Adrenal gland (tissue), 12 donors: ENCODE data around the gene SLC7A6OS. TPM values are rescaled to one million over a fixed set of nuclear protein-coding genes. Genes with fewer than 3 reads are reported as not detected.

Experiments
- DNase-seq, 7 donors: peaks; one replicate each; pipeline ENCODE4 v3.0.0-alpha.2; 2019 to 2020
- H3K27ac ChIP-seq, 5 donors: fragments of 200-600 bp; sonication (generic) in 4 of 5; 1 replicate in 3 of 5; 2 replicates in 2 of 5; pipeline versions ENCODE4 v1.5.1 to v1.8.0; 2016 to 2020; ENCODE audit warnings: mild to moderate bottlenecking in 1 of 5
- H3K27me3 ChIP-seq: fragments of 200-600 bp; 2 replicates; pipeline ENCODE4 v1.8.0; 2021
- H3K36me3 ChIP-seq, 2 donors: fragments of 200-600 bp; replicated peaks in 1 of 2; 1 replicate in 1 of 2; 2 replicates in 1 of 2; pipeline versions ENCODE4 v1.5.1 to v1.8.0; 2018 to 2022
- H3K4me1 ChIP-seq, 2 donors: fragments of 200-600 bp; replicated peaks in 1 of 2; 1 replicate in 1 of 2; 2 replicates in 1 of 2; pipeline versions ENCODE4 v1.5.1 to v1.8.0; 2018 to 2021
- H3K4me3 ChIP-seq, 4 donors: fragments of 200-600 bp; sonication (generic) in 3 of 4; one replicate each; pipeline ENCODE4 v1.5.1; 2016 to 2018
- H3K9me3 ChIP-seq, 3 donors: fragments of 200-600 bp; sonication (generic) in 1 of 3; replicated peaks in 1 of 3; 1 replicate in 2 of 3; 2 replicates in 1 of 3; pipeline versions ENCODE4 v1.5.1 to v1.8.0; 2016 to 2021
- POLR2A ChIP-seq, 2 donors: fragments of 450-650 bp; IDR thresholded peaks; one replicate each; pipeline ENCODE4 v1.6.1; 2017; ENCODE audit warnings: antibody characterized with exemption in 2 of 2, mild to moderate bottlenecking in 2 of 2, moderate library complexity in 1 of 2
- WGBS, 4 donors: extraction: QIAGEN DNeasy Blood & Tissue Kit in 2 of 4; methylation state at CpG; one replicate each; pipeline versions ENCODE4 v1.1.5 to v1.1.7; 2013 to 2017; 5-methylcytosine and 5-hydroxymethylcytosine counted together
- intact Hi-C, 2 donors: fragments of 100-400 bp; cut with DNase I; formaldehyde crosslinking; loops; one replicate each; pipeline versions ENCODE4 v1.14.1 to v1.15.0; 2022 to 2023
- polyA plus RNA-seq, 3 donors: library from polyadenylated mRNA; stranded (reverse); fragments of 200-250 nt in 2 of 3; fragments of 350-450 nt in 1 of 3; fragmentation: Illumina TruSeq in 1 of 3; extraction: RNeasy Lipid Tissue Mini Kit (QIAGEN cat#74804) in 1 of 3; gene quantifications; one replicate each; pipeline ENCODE4 v1.2.3, GENCODE V29; 2013 to 2014
- total RNA-seq, 9 donors: library from RNA; depleted of rRNA in 4 of 9; stranded (reverse); fragments of >200 nt in 4 of 9; fragments of 120-200 nt in 1 of 9; fragmentation: NEBNext Ultra II Directional in 1 of 9; extraction: Animal tissue kit (Norgen Biotek cat#: 25700) in 1 of 9; gene quantifications; one replicate each; pipeline versions ENCODE4 v1.1.0 to v1.2.4, GENCODE V29; 2013 to 2023
- TF ChIP-seq, protein P1 (sequence below), 6 experiments: fragments of 450-650 bp in 4 of 6; fragments of 200-600 bp in 2 of 6; sonication (generic) in 1 of 6; IDR thresholded peaks; 1 replicate in 5 of 6; 2 replicates in 1 of 6; pipeline versions ENCODE4 v1.5.1 to v1.8.0; 2016 to 2021; ENCODE audit warnings: antibody characterized with exemption in 6 of 6, mild to moderate bottlenecking in 2 of 6, moderate library complexity in 1 of 6
- donor health status: healthy with polysubstance abuse.
- donor health status: Bipolar disorder and iron deficiency.
- donor health status: DM: yes; HTN: yes; CAD: no.
- donor health status: DM: no; HTN: no; CAD: no.
- donor health status: DM: no; HTN: no; CAD: no.
- donor health status: DM: yes; HTN: yes; CAD: no.

SLC7A6OS gene
- total and polyA plus RNA-seq, 12 donors: 5.7 to 18.6 (median 13.8) TPM

- intact Hi-C loops: no loop called here
- Histone ChIP-seq H3K4me3 (no peak overlapping the region), H3K27ac (no peak overlapping the region), H3K36me3 (peaks cover 0 to 45% of the 10 kb centered on the region in 2 donors), H3K4me1 (peaks cover 2 to 4% of the 10 kb centered on the region in 2 donors), H3K9me3 (no peaks in the 10 kb centered on the region), H3K27me3 (no peaks in the 10 kb centered on the region)
- no peak for DNase-seq
- TF ChIP-seq, protein P1, sequence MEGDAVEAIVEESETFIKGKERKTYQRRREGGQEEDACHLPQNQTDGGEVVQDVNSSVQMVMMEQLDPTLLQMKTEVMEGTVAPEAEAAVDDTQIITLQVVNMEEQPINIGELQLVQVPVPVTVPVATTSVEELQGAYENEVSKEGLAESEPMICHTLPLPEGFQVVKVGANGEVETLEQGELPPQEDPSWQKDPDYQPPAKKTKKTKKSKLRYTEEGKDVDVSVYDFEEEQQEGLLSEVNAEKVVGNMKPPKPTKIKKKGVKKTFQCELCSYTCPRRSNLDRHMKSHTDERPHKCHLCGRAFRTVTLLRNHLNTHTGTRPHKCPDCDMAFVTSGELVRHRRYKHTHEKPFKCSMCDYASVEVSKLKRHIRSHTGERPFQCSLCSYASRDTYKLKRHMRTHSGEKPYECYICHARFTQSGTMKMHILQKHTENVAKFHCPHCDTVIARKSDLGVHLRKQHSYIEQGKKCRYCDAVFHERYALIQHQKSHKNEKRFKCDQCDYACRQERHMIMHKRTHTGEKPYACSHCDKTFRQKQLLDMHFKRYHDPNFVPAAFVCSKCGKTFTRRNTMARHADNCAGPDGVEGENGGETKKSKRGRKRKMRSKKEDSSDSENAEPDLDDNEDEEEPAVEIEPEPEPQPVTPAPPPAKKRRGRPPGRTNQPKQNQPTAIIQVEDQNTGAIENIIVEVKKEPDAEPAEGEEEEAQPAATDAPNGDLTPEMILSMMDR (IDR thresholded peaks at IDR 0.05): no peak
- TF ChIP-seq POLR2A (IDR thresholded peaks at IDR 0.05): no peak
- whole genome bisulfite sequencing, 4 donors: 82 to 91% (median 88%) methylated on average over 6 of the region's 6 CpGs
Observed at GRCh38 chr16:68319185-68319908, 8.6 kb upstream of the SLC7A6OS start.

DNA sequence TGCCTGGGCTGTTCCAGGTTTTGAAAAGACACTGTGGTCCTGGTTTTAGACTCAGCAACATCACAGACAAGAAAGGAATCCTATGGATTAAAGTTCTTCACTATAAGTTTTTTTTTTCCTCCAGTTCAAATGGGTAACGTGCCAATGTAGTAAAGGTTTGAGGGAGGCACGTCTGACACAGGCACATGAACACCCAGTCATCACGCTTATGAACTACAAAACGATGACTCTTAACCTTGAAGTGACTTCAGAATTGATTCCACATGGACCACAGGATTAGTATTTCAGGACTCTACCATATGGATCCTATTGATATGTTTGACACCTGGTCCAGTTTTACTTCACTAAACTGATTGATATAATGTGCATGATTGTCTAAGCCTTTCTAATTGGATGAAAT, 2.4 kb upstream of the SLC7A6OS start:
- no peaks in the 10 kb centered on the region for H3K27me3 ChIP-seq
- intact Hi-C loops: loop anchor here in 1 of 2 donors (5.0 kb wide), 1 partner anchor 51 kb away; the partner anchor contains the start of gene SLC7A6
- H3K4me3 ChIP-seq: no peak overlapping the region
- no peak for TF ChIP-seq POLR2A (IDR thresholded peaks at IDR 0.05)
- TF ChIP-seq, protein P1 (IDR thresholded peaks at IDR 0.05): no peak
- peaks cover 0 to 38% of the 10 kb centered on the region in 2 donors for H3K36me3 ChIP-seq
- H3K27ac ChIP-seq: no peak overlapping the region
- DNase-seq: no peak
- 61 to 65% (median 63%) methylated on average over 4 of the region's 4 CpGs for WGBS, 4 donors
- peaks cover 4 to 32% of the 10 kb centered on the region in 2 donors for H3K4me1 ChIP-seq
- no peaks in the 10 kb centered on the region for H3K9me3 ChIP-seq

- peak overlapping the region in 4 of 5 donors; percentile 59 to 94 (median 77) for H3K27ac ChIP-seq
- DNase-seq: peak in 4 of 7 donors; percentile 29 to 37 (median 32)
- intact Hi-C loops: loop anchor here in 1 of 2 donors (5.0 kb wide), 1 partner anchor 48 kb away; the partner anchor contains the start of gene SLC7A6
- TF ChIP-seq POLR2A (IDR thresholded peaks at IDR 0.05): no peak
- TF ChIP-seq, protein P1 (IDR thresholded peaks at IDR 0.05): no peak
- peaks cover 4 to 32% of the 10 kb centered on the region in 2 donors for H3K4me1 ChIP-seq
- no peaks in the 10 kb centered on the region for H3K27me3 ChIP-seq
- peak overlapping the region; percentile 62 to 99 (median 85) for H3K4me3 ChIP-seq
- peaks cover 0 to 29% of the 10 kb centered on the region in 2 donors for H3K36me3 ChIP-seq
- 0 to 1% (median 0%) methylated on average over 19 to 29 of the region's 29 CpGs for WGBS, 4 donors
- H3K9me3 ChIP-seq: no peaks in the 10 kb centered on the region
Observed at GRCh38 chr16:68310437-68310773, 341 bp downstream of the SLC7A6OS start.

DNA sequence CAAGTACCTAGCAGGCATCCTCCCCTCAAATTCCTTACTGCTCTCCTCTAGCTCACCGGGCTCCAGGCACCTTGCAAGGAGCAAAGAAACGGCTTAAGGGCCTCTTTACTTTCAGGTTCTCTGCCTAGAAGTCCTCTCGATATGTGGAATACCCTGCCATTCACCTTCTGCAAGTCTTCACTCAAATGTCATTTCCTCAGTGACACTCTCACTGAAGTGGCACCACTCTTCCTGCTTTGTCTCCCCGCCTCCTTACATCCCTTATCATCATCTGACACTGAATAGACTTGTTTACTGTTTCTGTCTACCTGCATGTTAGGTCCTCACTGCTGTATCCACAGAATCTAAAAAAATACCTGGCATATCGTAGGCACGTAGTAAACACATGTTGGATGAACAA, 947 bp downstream of the SLC7A6OS start:
- WGBS, 4 donors: 40 to 47% (median 42%) methylated on average over 6 of the region's 6 CpGs
- DNase-seq: no peak
- Histone ChIP-seq H3K27me3 (no peaks in the 10 kb centered on the region), H3K4me1 (peaks cover 4 to 32% of the 10 kb centered on the region in 2 donors), H3K4me3 (peak overlapping the region; percentile 62 to 99 (median 85)), H3K9me3 (no peaks in the 10 kb centered on the region), H3K27ac (peak overlapping the region in 2 of 5 donors; percentile 76 to 94), H3K36me3 (peaks cover 0 to 33% of the 10 kb centered on the region in 2 donors)
- no peak for TF ChIP-seq POLR2A (IDR thresholded peaks at IDR 0.05)
- TF ChIP-seq, protein P1 (IDR thresholded peaks at IDR 0.05): no peak
- intact Hi-C loops: loop anchor here in 1 of 2 donors (5.0 kb wide), 1 partner anchor 47 kb away; the partner anchor contains the start of gene SLC7A6
